ENCODE data around the gene PPP1R8.

DNA sequence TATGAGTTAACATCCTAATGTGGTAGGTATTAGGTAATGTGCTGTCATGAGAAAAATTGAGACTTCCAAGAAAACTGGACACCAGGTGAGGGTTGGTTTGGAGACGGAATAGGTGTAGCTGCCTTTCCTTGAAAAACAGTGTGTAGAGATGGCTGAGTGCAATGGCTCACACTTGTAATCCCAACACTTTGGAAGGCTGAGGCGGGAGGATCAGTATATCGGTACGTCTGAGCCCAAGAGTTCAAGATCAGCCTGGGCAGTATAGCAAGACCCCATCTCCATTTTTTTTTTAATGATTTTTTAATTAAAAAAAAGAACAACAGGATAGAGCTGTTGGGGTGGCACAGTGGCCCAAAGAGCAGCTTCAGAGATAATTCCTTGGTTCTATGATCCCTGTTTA is 6.8 kb upstream of the PPP1R8 start:
- TF ChIP-seq, protein P1, sequence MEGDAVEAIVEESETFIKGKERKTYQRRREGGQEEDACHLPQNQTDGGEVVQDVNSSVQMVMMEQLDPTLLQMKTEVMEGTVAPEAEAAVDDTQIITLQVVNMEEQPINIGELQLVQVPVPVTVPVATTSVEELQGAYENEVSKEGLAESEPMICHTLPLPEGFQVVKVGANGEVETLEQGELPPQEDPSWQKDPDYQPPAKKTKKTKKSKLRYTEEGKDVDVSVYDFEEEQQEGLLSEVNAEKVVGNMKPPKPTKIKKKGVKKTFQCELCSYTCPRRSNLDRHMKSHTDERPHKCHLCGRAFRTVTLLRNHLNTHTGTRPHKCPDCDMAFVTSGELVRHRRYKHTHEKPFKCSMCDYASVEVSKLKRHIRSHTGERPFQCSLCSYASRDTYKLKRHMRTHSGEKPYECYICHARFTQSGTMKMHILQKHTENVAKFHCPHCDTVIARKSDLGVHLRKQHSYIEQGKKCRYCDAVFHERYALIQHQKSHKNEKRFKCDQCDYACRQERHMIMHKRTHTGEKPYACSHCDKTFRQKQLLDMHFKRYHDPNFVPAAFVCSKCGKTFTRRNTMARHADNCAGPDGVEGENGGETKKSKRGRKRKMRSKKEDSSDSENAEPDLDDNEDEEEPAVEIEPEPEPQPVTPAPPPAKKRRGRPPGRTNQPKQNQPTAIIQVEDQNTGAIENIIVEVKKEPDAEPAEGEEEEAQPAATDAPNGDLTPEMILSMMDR (conservative IDR thresholded peaks at IDR 0.05) = no peak
- no peak for TF ChIP-seq ZFX (IDR thresholded peaks at IDR 0.05)
